Stimulated activated CD4-positive, alpha-beta T cell treated with anti-CD3 and anti-CD28 coated beads, Interleukin-12 subunit alpha, Interleukin-12 subunit beta, amount 100 ng/mL, for 4 hours (primary cell): Measurements from ENCODE around the gene CNIH3.
A peak's percentile ranks its signal among the peaks of the same experiment; 100 is the strongest.
"Not testable (repeated sequence)": the region's sequence is repeated elsewhere in the genome, so short reads cannot be mapped to it uniquely, and the experiment has no call there.

Experiments used
- DNase-seq: peaks from one replicate; pipeline ENCODE4 v3.0.0-alpha.2; 2020

Gene CNIH3

GRCh38 chr1:224644553-224645154, 28.5 kb downstream of the CNIH3 start:
- peak; percentile 24 for DNase-seq

DNA sequence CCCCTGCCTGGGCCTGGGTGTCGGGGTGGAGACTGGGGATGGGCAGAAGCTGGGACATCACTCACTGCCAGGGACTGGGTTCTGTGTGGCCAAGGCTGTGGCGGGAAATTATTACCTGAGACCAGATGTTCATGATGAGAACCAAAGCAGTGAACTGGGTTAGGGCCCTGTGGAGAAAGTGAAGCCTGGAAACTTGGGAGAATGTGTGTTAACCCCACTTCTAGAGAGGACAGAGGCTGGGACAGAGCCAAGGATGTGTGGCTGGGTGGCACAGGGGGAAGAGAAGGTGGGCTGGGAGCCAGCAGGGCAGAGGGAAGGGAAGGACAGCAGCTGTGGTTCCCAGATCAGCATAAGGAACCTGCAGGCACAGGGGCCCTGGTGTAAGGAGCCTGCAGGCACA, 31.3 kb downstream of the CNIH3 start:
- DNase-seq: no peak

DNA sequence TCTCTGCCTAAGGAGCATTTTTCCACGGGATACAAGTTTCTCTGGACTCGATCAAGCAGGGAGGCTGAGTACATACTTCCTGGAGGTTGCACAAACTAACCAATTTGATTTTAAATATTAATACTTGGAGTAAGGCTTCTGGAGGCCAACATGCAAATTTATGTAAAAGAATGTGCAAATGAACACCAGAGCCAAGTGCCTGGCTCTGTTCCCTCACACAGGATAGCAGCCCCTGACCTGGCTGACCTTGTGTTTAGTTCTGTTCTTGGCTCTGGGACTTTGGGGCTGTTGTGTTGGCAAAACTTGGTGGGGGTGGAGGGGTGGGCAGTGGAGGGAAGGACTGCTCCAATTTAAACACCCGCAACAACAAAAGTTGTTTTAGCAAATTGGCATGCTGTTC, 34.2 kb downstream of the CNIH3 start:
- DNase-seq: no peak

DNA sequence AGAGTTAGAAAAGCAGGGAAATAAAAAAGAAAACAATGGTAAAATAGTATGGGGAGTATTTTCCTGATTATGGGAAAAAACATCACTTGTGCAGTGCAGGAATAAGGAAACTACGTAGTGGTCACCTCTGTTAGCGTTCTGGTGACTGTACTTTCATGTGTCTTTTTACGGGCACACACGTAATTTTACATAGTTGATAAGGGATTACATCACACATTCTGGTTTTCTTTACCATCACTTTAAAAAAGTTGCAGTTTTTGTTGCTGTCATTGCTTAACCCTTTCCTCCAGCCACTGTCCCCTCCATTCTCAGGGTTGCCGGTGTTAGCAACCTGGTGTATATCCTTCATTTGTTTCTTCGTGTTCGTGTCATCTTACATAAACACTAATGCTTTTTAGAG, 35.1 kb downstream of the CNIH3 start:
- DNase-seq: no peak

GRCh38 chr1:224656392-224656791, 40.3 kb downstream of the CNIH3 start:
- DNase-seq: no peak

- DNase-seq: no peak
Observed at GRCh38 chr1:224660074-224660473, 44.0 kb downstream of the CNIH3 start.

DNA sequence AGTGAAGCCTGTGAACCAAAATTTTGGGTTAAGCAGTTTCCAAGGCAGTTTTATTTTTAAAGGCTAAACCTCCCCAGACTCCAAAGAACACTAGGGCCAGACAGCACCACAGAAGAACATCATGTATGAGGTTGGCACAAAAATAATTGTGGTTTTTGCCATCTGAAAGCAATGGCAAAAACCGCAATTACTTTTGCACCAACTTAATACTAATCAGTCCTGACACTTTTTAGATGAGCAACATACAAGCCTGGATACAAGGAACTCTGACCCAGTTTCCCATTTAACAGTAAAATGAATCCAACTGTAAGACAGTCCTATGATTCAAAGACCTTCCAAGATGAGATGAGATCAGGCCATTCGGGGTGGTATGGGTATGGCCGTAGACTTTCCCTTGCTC, 46.8 kb downstream of the CNIH3 start:
- no peak for DNase-seq

DNA sequence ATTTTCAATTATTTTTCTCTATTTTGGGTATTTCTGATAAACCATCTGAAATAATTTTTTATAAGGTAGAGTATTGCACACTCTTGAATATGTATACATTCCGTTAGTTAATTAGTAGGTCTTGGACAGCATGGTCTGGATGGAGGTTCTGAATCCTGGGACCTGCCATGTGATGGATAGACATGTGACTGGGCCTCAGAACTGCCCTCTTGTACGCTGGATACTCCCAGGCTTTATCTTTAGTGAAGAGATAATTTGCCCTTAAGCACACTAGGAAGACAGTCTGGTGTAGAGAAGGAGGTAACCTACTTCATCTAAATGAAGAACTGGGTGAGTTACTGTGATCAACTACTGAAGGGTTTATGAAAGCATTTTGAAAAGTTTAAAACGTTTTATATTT, 48.9 kb downstream of the CNIH3 start:
- no peak for DNase-seq

- DNase-seq: no peak
Observed at GRCh38 chr1:224666078-224666477, 50.0 kb downstream of the CNIH3 start.

- no peak for DNase-seq
Observed at GRCh38 chr1:224666913-224667312, 50.8 kb downstream of the CNIH3 start.

GRCh38 chr1:224668984-224669383, 52.9 kb downstream of the CNIH3 start:
- DNase-seq: no peak

DNA sequence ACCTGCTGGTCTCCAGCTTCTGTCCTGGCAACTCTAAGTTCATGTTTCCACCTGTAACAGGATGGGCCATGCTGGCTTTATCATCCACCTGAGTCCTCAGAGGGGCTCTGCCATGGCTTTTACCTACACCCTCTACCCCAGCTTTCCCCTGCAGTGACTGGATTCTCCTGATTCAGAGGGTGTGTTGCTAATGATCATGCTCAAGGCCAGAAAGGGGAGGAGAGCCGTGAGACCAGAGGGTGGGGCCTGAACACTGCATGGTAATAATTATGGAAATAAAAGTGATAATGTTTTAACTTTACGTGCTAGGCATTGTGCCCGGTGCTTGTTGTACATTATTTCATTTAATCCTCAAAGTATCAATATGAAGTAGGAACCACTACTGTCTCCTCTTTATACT, 53.3 kb downstream of the CNIH3 start:
- DNase-seq: no peak

GRCh38 chr1:224670506-224670905, 54.4 kb downstream of the CNIH3 start:
- DNase-seq: no peak

GRCh38 chr1:224671076-224671475, 55.0 kb downstream of the CNIH3 start:
- DNase-seq: no peak

- DNase-seq: no peak
Observed at GRCh38 chr1:224673141-224673540, 57.0 kb downstream of the CNIH3 start.

- DNase-seq: no peak
Observed at GRCh38 chr1:224675590-224675989, 59.5 kb downstream of the CNIH3 start.

DNA sequence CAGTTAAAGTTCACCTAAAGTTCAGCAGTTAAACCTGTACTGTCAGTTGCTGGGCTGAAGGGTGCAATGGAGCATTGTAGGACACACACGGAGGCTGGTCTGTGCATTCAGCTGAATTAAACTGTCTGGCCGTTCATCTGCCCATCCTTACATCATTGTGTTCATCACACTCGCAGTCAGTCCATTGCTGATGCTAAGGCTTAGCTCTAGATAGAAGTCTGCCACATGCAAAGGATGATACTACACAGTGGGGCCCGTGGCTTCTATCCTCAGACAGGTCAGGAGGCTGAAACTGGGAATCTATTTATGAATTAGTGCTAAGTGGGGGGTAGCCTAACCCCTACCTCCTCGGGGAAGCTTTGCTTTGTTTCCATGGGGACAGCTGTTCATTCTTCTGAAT, 60.4 kb downstream of the CNIH3 start:
- DNase-seq: no peak

GRCh38 chr1:224678168-224678567, 62.1 kb downstream of the CNIH3 start:
- no peak for DNase-seq

DNA sequence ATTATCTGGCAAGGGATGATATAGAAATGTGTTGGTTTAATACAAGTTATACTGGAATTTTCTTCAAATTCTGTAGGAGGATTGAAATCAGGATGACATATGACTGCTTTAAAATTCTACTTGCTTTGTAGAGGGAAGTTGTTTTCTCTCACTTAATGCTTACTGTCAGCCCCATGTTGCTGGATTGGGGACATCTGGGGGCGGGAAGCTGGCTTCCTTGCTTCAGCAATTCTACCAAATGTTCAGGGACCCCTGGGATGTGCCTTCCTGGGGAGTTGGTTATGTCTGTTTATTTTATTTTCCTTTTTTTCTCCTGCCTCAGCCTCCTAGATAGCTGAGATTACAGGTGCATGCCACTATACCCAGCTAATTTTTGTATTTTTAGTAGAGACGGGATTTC, 63.5 kb downstream of the CNIH3 start:
- DNase-seq: no peak

- no peak for DNase-seq
Observed at GRCh38 chr1:224681816-224682215, 65.7 kb downstream of the CNIH3 start.

DNA sequence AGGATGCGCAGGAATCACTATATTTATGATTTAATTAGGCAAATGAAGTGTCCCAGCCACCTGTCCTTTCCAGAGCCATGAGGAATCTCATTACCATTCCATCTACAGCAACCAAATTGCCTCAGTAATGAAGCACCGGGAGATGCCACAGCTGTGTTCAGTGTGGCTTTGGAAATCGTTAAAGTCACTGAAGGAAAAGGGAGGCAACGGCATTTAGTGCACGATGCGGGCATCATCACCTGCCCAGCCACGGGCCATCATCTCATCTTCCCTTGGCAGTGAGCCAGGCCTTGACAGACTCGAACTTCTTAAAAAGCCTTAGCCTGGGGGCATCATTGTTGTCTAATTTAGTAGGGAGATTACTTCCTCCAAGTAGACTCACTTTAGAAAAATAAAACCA, 67.8 kb downstream of the CNIH3 start:
- no peak for DNase-seq

GRCh38 chr1:224684979-224685425, 68.9 kb downstream of the CNIH3 start:
- no peak for DNase-seq

GRCh38 chr1:224686140-224686539, 70.0 kb downstream of the CNIH3 start:
- not testable (repeated sequence) for DNase-seq

DNA sequence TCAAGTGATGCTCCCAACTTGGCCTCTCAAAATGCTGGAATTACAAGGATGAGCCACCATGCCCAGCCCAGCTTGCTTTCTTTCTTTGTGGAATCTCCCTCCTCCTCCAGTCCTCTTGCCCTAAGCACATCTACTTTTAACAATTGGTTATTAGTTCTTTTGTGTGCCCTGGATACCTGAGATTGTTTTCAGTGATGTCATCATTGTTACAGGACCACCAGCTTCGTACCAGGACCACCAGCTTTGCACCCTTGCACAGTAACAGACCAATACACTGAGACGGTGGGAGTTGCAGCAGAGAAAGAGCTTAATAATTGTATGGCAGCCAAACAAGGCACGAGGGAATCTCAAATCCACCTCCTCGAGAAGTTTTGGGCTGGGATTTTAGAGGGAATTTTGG, 71.3 kb downstream of the CNIH3 start:
- DNase-seq: no peak

GRCh38 chr1:224689374-224689773, 73.3 kb downstream of the CNIH3 start:
- DNase-seq: no peak

DNA sequence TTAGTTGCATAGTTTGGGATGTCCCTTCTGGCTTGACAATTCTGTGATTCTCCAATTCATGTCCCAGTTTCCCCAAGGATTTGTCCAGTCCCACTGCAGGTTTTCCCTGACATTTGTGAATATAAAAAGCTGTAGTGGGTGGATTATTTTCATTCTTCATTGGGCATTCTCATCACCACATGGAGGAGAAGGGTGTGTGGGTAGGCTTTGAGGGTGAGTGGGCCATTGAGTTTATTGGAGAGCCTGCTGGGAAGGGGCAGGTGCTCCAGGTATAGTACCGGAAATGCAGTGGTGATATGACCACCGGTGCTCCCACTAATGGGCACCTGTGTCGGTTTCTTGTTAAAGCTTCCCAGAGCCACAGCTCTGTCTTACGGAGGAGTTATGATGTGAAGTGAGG, 74.5 kb downstream of the CNIH3 start:
- DNase-seq: no peak
